ENCODE results near the gene EIF2B2. TPM values are rescaled to one million over a fixed set of nuclear protein-coding genes. Genes with fewer than 3 reads are reported as not detected.

EIF2B2 gene
- total RNA-seq, 2 donors from 2014 or later = 27.4 to 44.3 TPM

DNA sequence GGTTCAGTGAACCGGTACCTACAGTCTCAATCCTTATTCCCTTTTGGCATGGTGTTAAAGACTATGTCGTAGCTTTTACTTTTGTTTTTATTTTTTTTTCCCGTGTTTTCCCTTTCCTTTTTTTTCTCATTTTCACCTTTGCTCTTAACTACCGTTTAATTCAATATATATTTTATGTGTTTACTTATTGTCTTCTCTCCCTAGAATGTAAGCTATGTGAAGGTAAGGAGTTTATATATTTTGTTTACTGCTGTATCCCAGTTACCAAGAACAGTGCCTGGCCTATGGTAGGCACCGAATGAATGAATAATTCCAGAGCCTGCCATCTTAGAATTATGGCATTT, 48.8 kb downstream of the EIF2B2 start:
- peaks cover 23% of the 10 kb centered on the region for H3K4me1 Mint-ChIP-seq
- peaks cover 76% of the 10 kb centered on the region for H3K36me3 Mint-ChIP-seq (ENCODE audit: low read depth)
- no peaks in the 10 kb centered on the region for H3K9me3 Mint-ChIP-seq
- no peaks in the 10 kb centered on the region for H3K27me3 Mint-ChIP-seq
- peak overlapping the region; percentile 98 for H3K27ac Mint-ChIP-seq
- H3K4me3 Mint-ChIP-seq = peak overlapping the region; percentile 90
- ATAC-seq (replicated peaks) = no peak

DNA sequence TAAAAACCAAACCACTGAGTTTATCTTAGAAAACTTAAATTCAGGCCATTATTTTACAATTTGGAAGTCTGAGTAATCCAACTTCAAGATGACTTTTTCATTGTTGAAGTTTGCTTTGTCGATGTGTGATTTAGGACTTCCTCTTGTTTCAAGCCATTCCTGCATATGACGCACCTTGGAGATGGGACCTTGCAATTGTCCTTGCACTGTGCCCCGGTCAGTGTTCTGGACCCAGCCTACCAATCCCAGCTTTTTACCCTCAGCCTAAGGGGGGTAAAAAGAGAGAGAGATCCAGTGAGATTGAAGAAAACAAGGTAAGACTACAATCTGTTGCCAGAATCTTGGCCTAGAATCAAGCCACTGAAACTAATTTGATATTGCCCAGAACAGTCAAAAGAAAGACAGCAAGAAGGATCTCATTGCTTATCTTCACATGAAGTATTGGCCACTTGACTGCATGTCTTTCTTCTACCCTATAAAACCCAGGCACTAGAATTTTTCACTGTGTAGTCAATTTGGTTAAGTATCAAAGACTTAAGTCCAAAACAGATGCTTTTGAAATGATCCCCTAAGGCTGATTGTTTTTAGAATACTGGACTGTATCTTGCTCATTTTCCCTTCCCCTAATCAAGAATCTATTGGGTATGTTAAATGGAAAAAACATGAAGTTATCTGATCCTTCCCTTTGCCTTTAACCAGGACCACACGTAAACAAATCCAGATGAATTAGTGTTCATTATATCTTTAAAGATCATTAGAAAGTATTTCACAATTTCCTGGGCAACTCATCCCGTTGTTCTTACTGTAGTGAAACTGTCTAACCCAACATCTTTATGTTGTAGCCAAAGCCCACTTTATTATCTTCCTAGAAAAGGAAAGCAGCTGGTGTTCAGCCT, 50.9 kb downstream of the EIF2B2 start:
- Mint-ChIP-seq H3K27ac (peak overlapping the region; percentile 98), H3K4me1 (peaks cover 7% of the 10 kb centered on the region), H3K9me3 (no peaks in the 10 kb centered on the region), H3K4me3 (peak overlapping the region; percentile 90), H3K36me3 (ENCODE audit: low read depth) (peaks cover 62% of the 10 kb centered on the region), H3K27me3 (no peaks in the 10 kb centered on the region)
- no peak for ATAC-seq (replicated peaks)

DNA sequence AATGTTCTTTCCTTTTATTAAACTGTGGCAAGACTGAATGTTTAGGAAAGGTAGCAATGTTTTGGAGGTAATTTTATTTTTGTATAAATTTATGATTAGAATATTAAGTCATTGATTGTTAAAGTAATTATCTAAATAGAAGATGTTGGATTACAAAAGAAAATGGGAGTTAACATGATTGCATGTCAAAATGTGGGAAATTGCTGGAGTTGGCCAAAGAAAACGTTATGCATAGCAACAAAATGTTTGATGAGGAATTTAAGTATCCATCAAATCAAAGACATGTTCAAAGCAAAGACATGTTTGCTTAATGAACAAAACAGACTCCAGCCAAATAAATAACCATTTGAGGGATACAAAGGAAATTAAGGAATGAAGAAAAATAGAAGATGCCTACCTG, 51.7 kb downstream of the EIF2B2 start:
- Mint-ChIP-seq H3K27ac (peak overlapping the region; percentile 98), H3K36me3 (ENCODE audit: low read depth) (peaks cover 67% of the 10 kb centered on the region), H3K9me3 (no peaks in the 10 kb centered on the region), H3K4me3 (no peak overlapping the region), H3K4me1 (peaks cover 6% of the 10 kb centered on the region), H3K27me3 (no peaks in the 10 kb centered on the region)
- no peak for ATAC-seq (replicated peaks)

DNA sequence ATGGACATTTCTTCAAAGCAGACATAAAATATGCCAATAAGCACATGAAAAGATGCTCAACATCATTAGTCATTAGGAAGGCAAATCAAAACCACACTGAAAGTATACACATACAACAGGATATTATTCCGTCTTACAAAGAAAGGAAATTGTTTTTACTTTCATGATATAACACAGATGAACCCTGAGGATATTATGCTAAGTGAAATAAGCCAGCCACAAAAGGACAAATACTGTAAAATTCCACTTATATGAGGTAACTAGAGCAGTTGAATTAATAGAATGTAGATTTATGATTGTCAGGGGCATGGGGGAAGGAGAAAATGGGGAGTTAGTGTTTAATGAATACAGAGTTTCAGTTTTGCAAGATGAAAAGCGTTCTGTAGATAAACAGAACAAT, 56.9 kb downstream of the EIF2B2 start:
- no peak overlapping the region for H3K27ac Mint-ChIP-seq
- no peak for ATAC-seq (replicated peaks)
- H3K9me3 Mint-ChIP-seq = no peaks in the 10 kb centered on the region
- H3K4me3 Mint-ChIP-seq = no peak overlapping the region
- H3K27me3 Mint-ChIP-seq = no peaks in the 10 kb centered on the region
- peaks cover 17% of the 10 kb centered on the region for H3K4me1 Mint-ChIP-seq
- peaks cover 56% of the 10 kb centered on the region for H3K36me3 Mint-ChIP-seq (ENCODE audit: low read depth)

DNA sequence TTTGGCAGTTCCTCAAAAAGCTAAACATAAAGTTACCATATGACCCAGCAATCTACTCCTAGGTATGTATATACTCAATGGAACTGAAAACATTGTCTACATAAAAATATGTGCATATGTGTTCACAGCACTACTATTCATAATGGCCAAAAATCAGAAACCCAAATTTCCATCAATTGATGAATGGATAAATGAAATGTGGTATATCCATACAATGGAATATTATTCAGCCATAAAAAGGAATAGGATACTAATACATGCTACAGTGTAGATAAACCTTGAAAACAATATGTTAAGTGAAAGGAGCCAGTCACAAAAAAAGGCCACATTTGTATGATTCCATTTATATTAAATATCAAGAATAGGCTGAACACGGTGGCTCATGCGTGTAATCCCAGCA, 57.7 kb downstream of the EIF2B2 start:
- no peak for ATAC-seq (replicated peaks)
- H3K9me3 Mint-ChIP-seq = no peaks in the 10 kb centered on the region
- H3K4me1 Mint-ChIP-seq = peaks cover 17% of the 10 kb centered on the region
- peaks cover 51% of the 10 kb centered on the region for H3K36me3 Mint-ChIP-seq (ENCODE audit: low read depth)
- H3K27me3 Mint-ChIP-seq = no peaks in the 10 kb centered on the region
- H3K27ac Mint-ChIP-seq = no peak overlapping the region
- peak overlapping the region; percentile 99 for H3K4me3 Mint-ChIP-seq

Other genes starting within 250 kb of the EIF2B2 start
- 10 to 100 TPM; 52.1 to 59.0 TPM for gene YLPM1, start 239.6 kb upstream of the EIF2B2 start, total RNA-seq
- under 1 TPM; 0.71 TPM for gene PROX2, start 126.8 kb upstream of the EIF2B2 start, total RNA-seq
- 100 to 1,000 TPM; 102 to 132 TPM for gene DLST, start 121.0 kb upstream of the EIF2B2 start, total RNA-seq
- 1 to 10 TPM in 1 of 2 donors, under 1 TPM in 1; 0.79 to 3.2 TPM for gene RPS6KL1, start 79.7 kb upstream of the EIF2B2 start, total RNA-seq
- gene PGF, start 47.3 kb upstream of the EIF2B2 start, total RNA-seq = under 1 TPM; 0.40 to 0.48 TPM
- 10 to 100 TPM; 31.4 to 46.7 TPM for gene MLH3, start 48.5 kb downstream of the EIF2B2 start, total RNA-seq
- gene ACYP1, start 61.1 kb downstream of the EIF2B2 start, total RNA-seq = 10 to 100 TPM; 43.4 to 52.8 TPM
- 1 to 10 TPM; 2.2 to 3.7 TPM for gene ZC2HC1C, start 66.7 kb downstream of the EIF2B2 start, total RNA-seq
- gene NEK9, start 124.1 kb downstream of the EIF2B2 start, total RNA-seq = 10 to 100 TPM; 49.4 to 52.4 TPM
- gene TMED10, start 173.7 kb downstream of the EIF2B2 start, total RNA-seq = 100 to 1,000 TPM; 142 to 179 TPM